ENCODE data around the gene CD300A.

CD300A gene

GRCh38 chr17:74467221-74467951 lies 952 bp downstream of the CD300A start:
- Histone ChIP-seq H3K4me3 (ENCODE audit: low read length) (peak overlapping the region; percentile 38; the same call in 1 of the 2 replicates), H3K36me3 (ENCODE audit: insufficient read depth, low read length) (no peaks in the 10 kb centered on the region), H3K4me1 (ENCODE audit: insufficient read depth, low read length) (peaks cover 6% of the 10 kb centered on the region; the same call in 1 of the 2 replicates), H3K27me3 (ENCODE audit: insufficient read depth, low read length) (peaks cover 12% of the 10 kb centered on the region), H3K9me3 (ENCODE audit: insufficient read depth, low read depth, low read length) (no peaks in the 10 kb centered on the region), H3K27ac (ENCODE audit: low read depth, low read length) (no peak overlapping the region), H3K9ac (ENCODE audit: low read depth, low read length) (0 out of 2 replicates have a peak overlapping the region, but pooled peaks have one; percentile 8)
- 54% methylated on average over 20 of the region's 21 CpGs for WGBS

GRCh38 chr17:74471341-74471740 lies 4.9 kb downstream of the CD300A start:
- Histone ChIP-seq H3K27ac (ENCODE audit: low read depth, low read length) (no peak overlapping the region), H3K27me3 (ENCODE audit: insufficient read depth, low read length) (peaks cover 12% of the 10 kb centered on the region), H3K4me1 (ENCODE audit: insufficient read depth, low read length) (peaks cover 6% of the 10 kb centered on the region; the same call in 1 of the 2 replicates), H3K9ac (ENCODE audit: low read depth, low read length) (no peak overlapping the region), H3K9me3 (ENCODE audit: insufficient read depth, low read depth, low read length) (peaks cover 9% of the 10 kb centered on the region), H3K36me3 (ENCODE audit: insufficient read depth, low read length) (no peaks in the 10 kb centered on the region), H3K4me3 (ENCODE audit: low read length) (no peak overlapping the region)
- WGBS, result 98% methylated on average over 3 of the region's 3 CpGs

- Histone ChIP-seq H3K9ac (ENCODE audit: low read depth, low read length) (no peak overlapping the region), H3K4me1 (ENCODE audit: insufficient read depth, low read length) (no peaks in the 10 kb centered on the region), H3K27me3 (ENCODE audit: insufficient read depth, low read length) (no peaks in the 10 kb centered on the region; the same call in 1 of the 2 replicates), H3K36me3 (ENCODE audit: insufficient read depth, low read length) (no peaks in the 10 kb centered on the region), H3K4me3 (ENCODE audit: low read length) (no peak overlapping the region), H3K27ac (ENCODE audit: low read depth, low read length) (no peak overlapping the region), H3K9me3 (ENCODE audit: insufficient read depth, low read depth, low read length) (peaks cover 9% of the 10 kb centered on the region)
- WGBS, result 90% methylated on average over 4 of the region's 4 CpGs
Observed at GRCh38 chr17:74472890-74473289, 6.5 kb downstream of the CD300A start.

- Histone ChIP-seq H3K4me1 (ENCODE audit: insufficient read depth, low read length) (no peaks in the 10 kb centered on the region), H3K9me3 (ENCODE audit: insufficient read depth, low read depth, low read length) (peaks cover 9% of the 10 kb centered on the region), H3K36me3 (ENCODE audit: insufficient read depth, low read length) (no peaks in the 10 kb centered on the region), H3K9ac (ENCODE audit: low read depth, low read length) (no peak overlapping the region), H3K4me3 (ENCODE audit: low read length) (no peak overlapping the region), H3K27me3 (ENCODE audit: insufficient read depth, low read length) (no peaks in the 10 kb centered on the region; the same call in 1 of the 2 replicates), H3K27ac (ENCODE audit: low read depth, low read length) (no peak overlapping the region)
- WGBS, result 96% methylated on average over 8 of the region's 8 CpGs
Observed at GRCh38 chr17:74473294-74473693, 6.9 kb downstream of the CD300A start.

- H3K36me3 ChIP-seq (ENCODE audit: insufficient read depth, low read length), result no peaks in the 10 kb centered on the region
- no peak overlapping the region for H3K27ac ChIP-seq (ENCODE audit: low read depth, low read length)
- peaks cover 9% of the 10 kb centered on the region for H3K9me3 ChIP-seq (ENCODE audit: insufficient read depth, low read depth, low read length)
- H3K9ac ChIP-seq (ENCODE audit: low read depth, low read length), result no peak overlapping the region
- no peaks in the 10 kb centered on the region for H3K4me1 ChIP-seq (ENCODE audit: insufficient read depth, low read length)
- 88% methylated on average over 9 of the region's 9 CpGs for WGBS
- H3K27me3 ChIP-seq (ENCODE audit: insufficient read depth, low read length), result no peaks in the 10 kb centered on the region; the same call in 1 of the 2 replicates
- H3K4me3 ChIP-seq (ENCODE audit: low read length), result no peak overlapping the region
Observed at GRCh38 chr17:74474043-74474792, 7.8 kb downstream of the CD300A start.

- no peaks in the 10 kb centered on the region for H3K36me3 ChIP-seq (ENCODE audit: insufficient read depth, low read length)
- WGBS, result 92% methylated on average over 4 of the region's 4 CpGs
- no peak overlapping the region for H3K4me3 ChIP-seq (ENCODE audit: low read length)
- no peak overlapping the region for H3K9ac ChIP-seq (ENCODE audit: low read depth, low read length)
- H3K9me3 ChIP-seq (ENCODE audit: insufficient read depth, low read depth, low read length), result peaks cover 9% of the 10 kb centered on the region
- no peak overlapping the region for H3K27ac ChIP-seq (ENCODE audit: low read depth, low read length)
- H3K4me1 ChIP-seq (ENCODE audit: insufficient read depth, low read length), result no peaks in the 10 kb centered on the region
- H3K27me3 ChIP-seq (ENCODE audit: insufficient read depth, low read length), result no peaks in the 10 kb centered on the region; the same call in 1 of the 2 replicates
Observed at GRCh38 chr17:74475189-74475588, 8.8 kb downstream of the CD300A start.

GRCh38 chr17:74477411-74477810 lies 11.0 kb downstream of the CD300A start:
- WGBS, result 85% methylated on average over 4 of the region's 4 CpGs
- no peak overlapping the region for H3K9ac ChIP-seq (ENCODE audit: low read depth, low read length)
- no peaks in the 10 kb centered on the region for H3K4me1 ChIP-seq (ENCODE audit: insufficient read depth, low read length)
- H3K36me3 ChIP-seq (ENCODE audit: insufficient read depth, low read length), result no peaks in the 10 kb centered on the region
- no peak overlapping the region for H3K27ac ChIP-seq (ENCODE audit: low read depth, low read length)
- no peaks in the 10 kb centered on the region; the same call in 1 of the 2 replicates for H3K27me3 ChIP-seq (ENCODE audit: insufficient read depth, low read length)
- H3K9me3 ChIP-seq (ENCODE audit: insufficient read depth, low read depth, low read length), result peaks cover 9% of the 10 kb centered on the region
- H3K4me3 ChIP-seq (ENCODE audit: low read length), result no peak overlapping the region

- no peaks in the 10 kb centered on the region for H3K36me3 ChIP-seq (ENCODE audit: insufficient read depth, low read length)
- H3K4me1 ChIP-seq (ENCODE audit: insufficient read depth, low read length), result no peaks in the 10 kb centered on the region
- 77% methylated on average over 5 of the region's 6 CpGs for WGBS
- no peaks in the 10 kb centered on the region; the same call in 1 of the 2 replicates for H3K27me3 ChIP-seq (ENCODE audit: insufficient read depth, low read length)
- no peak overlapping the region for H3K9ac ChIP-seq (ENCODE audit: low read depth, low read length)
- no peak overlapping the region for H3K27ac ChIP-seq (ENCODE audit: low read depth, low read length)
- H3K4me3 ChIP-seq (ENCODE audit: low read length), result no peak overlapping the region
- peaks cover 9% of the 10 kb centered on the region for H3K9me3 ChIP-seq (ENCODE audit: insufficient read depth, low read depth, low read length)
Observed at GRCh38 chr17:74478420-74479100, 12.1 kb downstream of the CD300A start.

- Histone ChIP-seq H3K36me3 (ENCODE audit: insufficient read depth, low read length) (no peaks in the 10 kb centered on the region), H3K9me3 (ENCODE audit: insufficient read depth, low read depth, low read length) (peaks cover 9% of the 10 kb centered on the region), H3K9ac (ENCODE audit: low read depth, low read length) (no peak overlapping the region), H3K4me1 (ENCODE audit: insufficient read depth, low read length) (no peaks in the 10 kb centered on the region), H3K27me3 (ENCODE audit: insufficient read depth, low read length) (no peaks in the 10 kb centered on the region), H3K27ac (ENCODE audit: low read depth, low read length) (no peak overlapping the region), H3K4me3 (ENCODE audit: low read length) (no peak overlapping the region)
- 85% methylated on average over 8 of the region's 8 CpGs for WGBS
Observed at GRCh38 chr17:74480290-74480689, 13.9 kb downstream of the CD300A start.

GRCh38 chr17:74481621-74482020 lies 15.2 kb downstream of the CD300A start:
- Histone ChIP-seq H3K9ac (ENCODE audit: low read depth, low read length) (no peak overlapping the region), H3K4me3 (ENCODE audit: low read length) (no peak overlapping the region), H3K4me1 (ENCODE audit: insufficient read depth, low read length) (no peaks in the 10 kb centered on the region), H3K36me3 (ENCODE audit: insufficient read depth, low read length) (no peaks in the 10 kb centered on the region), H3K27me3 (ENCODE audit: insufficient read depth, low read length) (no peaks in the 10 kb centered on the region), H3K9me3 (ENCODE audit: insufficient read depth, low read depth, low read length) (no peaks in the 10 kb centered on the region), H3K27ac (ENCODE audit: low read depth, low read length) (no peak overlapping the region)
- WGBS, result 90% methylated on average over 7 of the region's 7 CpGs

GRCh38 chr17:74484066-74484465 lies 17.6 kb downstream of the CD300A start:
- Histone ChIP-seq H3K27ac (ENCODE audit: low read depth, low read length) (no peak overlapping the region), H3K4me1 (ENCODE audit: insufficient read depth, low read length) (no peaks in the 10 kb centered on the region), H3K27me3 (ENCODE audit: insufficient read depth, low read length) (no peaks in the 10 kb centered on the region), H3K9ac (ENCODE audit: low read depth, low read length) (no peak overlapping the region), H3K4me3 (ENCODE audit: low read length) (no peak overlapping the region), H3K9me3 (ENCODE audit: insufficient read depth, low read depth, low read length) (0 out of 2 replicates have a peak, but pooled peaks cover 2% of the 10 kb centered on the region), H3K36me3 (ENCODE audit: insufficient read depth, low read length) (no peaks in the 10 kb centered on the region)
- 77% methylated on average over 9 of the region's 9 CpGs for WGBS
